ENCODE results near the gene TMEM179.

DNA sequence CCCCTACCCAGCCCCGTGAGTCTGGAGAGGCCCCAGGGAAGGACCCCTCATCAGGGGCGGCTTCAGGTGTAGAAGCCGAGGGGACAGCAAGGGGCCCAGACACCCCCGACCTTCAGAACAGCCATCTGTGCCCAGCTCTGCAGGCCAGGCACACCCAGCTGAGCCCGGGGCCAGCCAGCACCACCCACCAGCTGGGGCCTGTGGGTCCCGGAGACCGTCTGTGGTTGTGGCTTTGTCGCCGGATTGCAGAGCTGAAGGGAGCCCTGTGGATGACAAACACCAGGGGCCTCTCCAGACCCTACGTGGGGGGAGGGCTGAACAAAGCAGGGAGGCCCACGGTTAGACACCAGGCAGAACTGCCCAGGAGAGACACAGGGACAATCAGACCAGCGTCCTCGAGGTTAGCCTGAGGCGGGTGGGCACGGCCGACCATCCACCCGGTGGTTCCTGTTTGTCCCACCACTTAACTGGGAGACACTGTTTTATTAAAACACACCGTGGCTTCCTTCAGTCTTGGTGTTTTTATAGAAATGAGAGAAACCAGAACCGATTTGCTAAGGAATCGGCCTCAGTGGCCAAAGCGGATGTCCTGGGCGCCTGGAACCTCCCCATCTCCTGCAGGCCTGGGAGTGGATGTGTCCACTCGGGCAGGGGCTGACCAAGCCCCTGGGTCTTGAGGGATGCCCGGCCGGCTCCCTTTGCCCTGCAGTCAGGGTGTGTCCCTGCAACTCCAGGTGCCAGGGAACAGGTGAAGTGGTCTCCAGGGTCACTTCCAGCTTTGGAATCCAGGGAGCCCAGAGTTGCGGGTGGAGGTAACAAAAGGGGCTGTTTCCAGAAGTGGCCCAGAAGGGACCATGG lies 15.0 kb downstream of the TMEM179 start:
- TF ChIP-seq, protein P1, sequence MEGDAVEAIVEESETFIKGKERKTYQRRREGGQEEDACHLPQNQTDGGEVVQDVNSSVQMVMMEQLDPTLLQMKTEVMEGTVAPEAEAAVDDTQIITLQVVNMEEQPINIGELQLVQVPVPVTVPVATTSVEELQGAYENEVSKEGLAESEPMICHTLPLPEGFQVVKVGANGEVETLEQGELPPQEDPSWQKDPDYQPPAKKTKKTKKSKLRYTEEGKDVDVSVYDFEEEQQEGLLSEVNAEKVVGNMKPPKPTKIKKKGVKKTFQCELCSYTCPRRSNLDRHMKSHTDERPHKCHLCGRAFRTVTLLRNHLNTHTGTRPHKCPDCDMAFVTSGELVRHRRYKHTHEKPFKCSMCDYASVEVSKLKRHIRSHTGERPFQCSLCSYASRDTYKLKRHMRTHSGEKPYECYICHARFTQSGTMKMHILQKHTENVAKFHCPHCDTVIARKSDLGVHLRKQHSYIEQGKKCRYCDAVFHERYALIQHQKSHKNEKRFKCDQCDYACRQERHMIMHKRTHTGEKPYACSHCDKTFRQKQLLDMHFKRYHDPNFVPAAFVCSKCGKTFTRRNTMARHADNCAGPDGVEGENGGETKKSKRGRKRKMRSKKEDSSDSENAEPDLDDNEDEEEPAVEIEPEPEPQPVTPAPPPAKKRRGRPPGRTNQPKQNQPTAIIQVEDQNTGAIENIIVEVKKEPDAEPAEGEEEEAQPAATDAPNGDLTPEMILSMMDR (IDR thresholded peaks at IDR 0.05), result no peak
- no peak for TF ChIP-seq POLR2A (IDR thresholded peaks at IDR 0.05)
